ENCODE data around the gene TRMT1L.

Gene TRMT1L

GRCh38 chr1:185162491-185162890 lies 5.7 kb upstream of the TRMT1L start:
- POLR2A ChIA-PET = no interaction called here
- CTCF ChIA-PET = no interaction called here
- no peak for DNase-seq
- no peaks in the 10 kb centered on the region for H3K9me3 ChIP-seq (ENCODE audit: control extremely low read depth in 1 of 5, control insufficient read depth in 4 of 5, insufficient read depth in 2 of 5, low read depth in 1 of 5, low read length in 4 of 5)
- no CpG with 5 or more reads among the region's 4 CpGs for WGBS (ENCODE audit: insufficient coverage)
- H3K4me1 ChIP-seq (ENCODE audit: control extremely low read depth in 1 of 4, control insufficient read depth in 4 of 4, insufficient read depth in 4 of 4, low read length in 3 of 4) = peaks cover 16 to 21% (median 20%) of the 10 kb centered on the region in 4 experiments
- H3K4me3 ChIP-seq (ENCODE audit: control insufficient read depth in 1 of 7, extremely low read depth in 1 of 7, insufficient read depth in 4 of 7, low read depth in 2 of 7, low read length in 6 of 7) = no peak overlapping the region
- no peaks in the 10 kb centered on the region for H3K27me3 ChIP-seq (replicated peaks in 2 of 5; ENCODE audit: control insufficient read depth in 4 of 5, insufficient read depth in 5 of 5, low read length in 4 of 5)
- peaks cover 0 to 10% (median 3%) of the 10 kb centered on the region in 4 experiments for H3K36me3 ChIP-seq (ENCODE audit: control insufficient read depth in 4 of 4, insufficient read depth in 4 of 4, low read length in 3 of 4)
- H3K27ac ChIP-seq (ENCODE audit: insufficient read depth in 1 of 2, low read depth in 1 of 2, low read length in 2 of 2, poor library complexity in 1 of 2, severe bottlenecking in 2 of 2) = no peak overlapping the region

- WGBS (ENCODE audit: insufficient coverage) = no CpG with 5 or more reads among the region's 3 CpGs
- no peak overlapping the region for H3K27ac ChIP-seq (ENCODE audit: insufficient read depth in 1 of 2, low read depth in 1 of 2, low read length in 2 of 2, poor library complexity in 1 of 2, severe bottlenecking in 2 of 2)
- ChIA-PET CTCF (interaction anchor here (1.3 to 1.9 kb wide), 2 partner anchors 10 to 177 kb away, joined by 3 to 8 read pairs; no protein-coding TSS in a partner anchor), POLR2A (no interaction called here)
- H3K4me1 ChIP-seq (ENCODE audit: control extremely low read depth in 1 of 4, control insufficient read depth in 4 of 4, insufficient read depth in 4 of 4, low read length in 3 of 4) = peaks cover 10 to 25% (median 17%) of the 10 kb centered on the region in 4 experiments
- H3K27me3 ChIP-seq (replicated peaks in 2 of 5; ENCODE audit: control insufficient read depth in 4 of 5, insufficient read depth in 5 of 5, low read length in 4 of 5) = no peaks in the 10 kb centered on the region
- no peak for DNase-seq
- H3K4me3 ChIP-seq (ENCODE audit: control insufficient read depth in 1 of 7, extremely low read depth in 1 of 7, insufficient read depth in 4 of 7, low read depth in 2 of 7, low read length in 6 of 7) = no peak overlapping the region
- H3K36me3 ChIP-seq (ENCODE audit: control insufficient read depth in 4 of 4, insufficient read depth in 4 of 4, low read length in 3 of 4) = peaks cover 0 to 10% (median 3%) of the 10 kb centered on the region in 4 experiments
- no peaks in the 10 kb centered on the region for H3K9me3 ChIP-seq (ENCODE audit: control extremely low read depth in 1 of 5, control insufficient read depth in 4 of 5, insufficient read depth in 2 of 5, low read depth in 1 of 5, low read length in 4 of 5)
These were observed 3.2 kb upstream of the TRMT1L start for GRCh38 chr1:185159966-185160365.

GRCh38 chr1:185158800-185159199 lies 2.0 kb upstream of the TRMT1L start:
- DNase-seq = no peak
- H3K9me3 ChIP-seq (ENCODE audit: control extremely low read depth in 1 of 5, control insufficient read depth in 4 of 5, insufficient read depth in 2 of 5, low read depth in 1 of 5, low read length in 4 of 5) = no peaks in the 10 kb centered on the region
- H3K36me3 ChIP-seq (ENCODE audit: control insufficient read depth in 4 of 4, insufficient read depth in 4 of 4, low read length in 3 of 4) = peaks cover 0 to 8% (median 1%) of the 10 kb centered on the region in 4 experiments
- CTCF ChIA-PET = interaction anchor here (0.6 to 5.6 kb wide), 6 partner anchors 11 to 1137 kb away, joined by 3 to 59 read pairs (median 4); no protein-coding TSS in a partner anchor
- H3K4me3 ChIP-seq (ENCODE audit: control insufficient read depth in 1 of 7, extremely low read depth in 1 of 7, insufficient read depth in 4 of 7, low read depth in 2 of 7, low read length in 6 of 7) = no peak overlapping the region
- no peaks in the 10 kb centered on the region for H3K27me3 ChIP-seq (replicated peaks in 2 of 5; ENCODE audit: control insufficient read depth in 4 of 5, insufficient read depth in 5 of 5, low read length in 4 of 5)
- H3K27ac ChIP-seq (ENCODE audit: insufficient read depth in 1 of 2, low read depth in 1 of 2, low read length in 2 of 2, poor library complexity in 1 of 2, severe bottlenecking in 2 of 2) = no peak overlapping the region
- 100% methylated on average over 1 of the region's 2 CpGs for WGBS (ENCODE audit: insufficient coverage)
- POLR2A ChIA-PET = no interaction called here
- peaks cover 15 to 28% (median 25%) of the 10 kb centered on the region in 4 experiments for H3K4me1 ChIP-seq (ENCODE audit: control extremely low read depth in 1 of 4, control insufficient read depth in 4 of 4, insufficient read depth in 4 of 4, low read length in 3 of 4)

GRCh38 chr1:185157599-185158412 lies 1.1 kb upstream of the TRMT1L start:
- Histone ChIP-seq H3K36me3 (ENCODE audit: control insufficient read depth in 4 of 4, insufficient read depth in 4 of 4, low read length in 3 of 4) (peaks cover 0 to 8% (median 1%) of the 10 kb centered on the region in 4 experiments), H3K27me3 (replicated peaks in 2 of 5; ENCODE audit: control insufficient read depth in 4 of 5, insufficient read depth in 5 of 5, low read length in 4 of 5) (no peaks in the 10 kb centered on the region), H3K9me3 (ENCODE audit: control extremely low read depth in 1 of 5, control insufficient read depth in 4 of 5, insufficient read depth in 2 of 5, low read depth in 1 of 5, low read length in 4 of 5) (no peaks in the 10 kb centered on the region), H3K27ac (ENCODE audit: insufficient read depth in 1 of 2, low read depth in 1 of 2, low read length in 2 of 2, poor library complexity in 1 of 2, severe bottlenecking in 2 of 2) (peak overlapping the region; percentile 97 to 99), H3K4me3 (ENCODE audit: control insufficient read depth in 1 of 7, extremely low read depth in 1 of 7, insufficient read depth in 4 of 7, low read depth in 2 of 7, low read length in 6 of 7) (peak overlapping the region; percentile 90 to 100 (median 97)), H3K4me1 (ENCODE audit: control extremely low read depth in 1 of 4, control insufficient read depth in 4 of 4, insufficient read depth in 4 of 4, low read length in 3 of 4) (peaks cover 20 to 38% (median 30%) of the 10 kb centered on the region in 4 experiments)
- DNase-seq = peak in 2 of 3 donors; percentile 16 to 41
- ChIA-PET POLR2A (interaction anchor here (1.1 kb wide), 1 partner anchor 13 kb away, joined by 3 read pairs; no protein-coding TSS in a partner anchor), CTCF (interaction anchor here (0.9 to 5.6 kb wide), 5 partner anchors 9 to 523 kb away, joined by 3 to 59 read pairs (median 3); no protein-coding TSS in a partner anchor)
- 0% methylated on average over 11 of the region's 20 CpGs for WGBS (ENCODE audit: insufficient coverage)

- peak; percentile 43 to 71 (median 61) for DNase-seq
- peaks cover 0 to 3% (median under 1%) of the 10 kb centered on the region in 4 experiments for H3K36me3 ChIP-seq (ENCODE audit: control insufficient read depth in 4 of 4, insufficient read depth in 4 of 4, low read length in 3 of 4)
- H3K4me3 ChIP-seq (ENCODE audit: control insufficient read depth in 1 of 7, extremely low read depth in 1 of 7, insufficient read depth in 4 of 7, low read depth in 2 of 7, low read length in 6 of 7) = peak overlapping the region; percentile 90 to 100 (median 97)
- H3K27me3 ChIP-seq (replicated peaks in 2 of 5; ENCODE audit: control insufficient read depth in 4 of 5, insufficient read depth in 5 of 5, low read length in 4 of 5) = no peaks in the 10 kb centered on the region
- H3K9me3 ChIP-seq (ENCODE audit: control extremely low read depth in 1 of 5, control insufficient read depth in 4 of 5, insufficient read depth in 2 of 5, low read depth in 1 of 5, low read length in 4 of 5) = no peaks in the 10 kb centered on the region
- H3K4me1 ChIP-seq (ENCODE audit: control extremely low read depth in 1 of 4, control insufficient read depth in 4 of 4, insufficient read depth in 4 of 4, low read length in 3 of 4) = peaks cover 25 to 44% (median 34%) of the 10 kb centered on the region in 4 experiments
- POLR2A ChIA-PET = no interaction called here
- WGBS (ENCODE audit: insufficient coverage) = 0% methylated on average over 17 of the region's 30 CpGs
- peak overlapping the region; percentile 97 to 99 for H3K27ac ChIP-seq (ENCODE audit: insufficient read depth in 1 of 2, low read depth in 1 of 2, low read length in 2 of 2, poor library complexity in 1 of 2, severe bottlenecking in 2 of 2)
- CTCF ChIA-PET = interaction anchor here (1.2 to 5.6 kb wide), 3 partner anchors 11 to 70 kb away, joined by 4 to 59 read pairs (median 5); no protein-coding TSS in a partner anchor
These were observed 382 bp downstream of the TRMT1L start for GRCh38 chr1:185156288-185156853.

GRCh38 chr1:185155600-185156287 lies 1.0 kb downstream of the TRMT1L start:
- CTCF ChIA-PET = interaction anchor here (1.2 to 5.6 kb wide), 3 partner anchors 11 to 70 kb away, joined by 4 to 59 read pairs (median 5); no protein-coding TSS in a partner anchor
- WGBS (ENCODE audit: insufficient coverage) = 0% methylated on average over 5 of the region's 11 CpGs

More at GRCh38 chr1:185155600-185156287, 1.0 kb downstream of the TRMT1L start:
- Histone ChIP-seq H3K36me3 (ENCODE audit: control insufficient read depth in 4 of 4, insufficient read depth in 4 of 4, low read length in 3 of 4) (peaks cover 0 to 4% (median under 1%) of the 10 kb centered on the region in 4 experiments), H3K27me3 (replicated peaks in 2 of 5; ENCODE audit: control insufficient read depth in 4 of 5, insufficient read depth in 5 of 5, low read length in 4 of 5) (no peaks in the 10 kb centered on the region), H3K9me3 (ENCODE audit: control extremely low read depth in 1 of 5, control insufficient read depth in 4 of 5, insufficient read depth in 2 of 5, low read depth in 1 of 5, low read length in 4 of 5) (no peaks in the 10 kb centered on the region), H3K27ac (ENCODE audit: insufficient read depth in 1 of 2, low read depth in 1 of 2, low read length in 2 of 2, poor library complexity in 1 of 2, severe bottlenecking in 2 of 2) (peak overlapping the region; percentile 97 to 99), H3K4me3 (ENCODE audit: control insufficient read depth in 1 of 7, extremely low read depth in 1 of 7, insufficient read depth in 4 of 7, low read depth in 2 of 7, low read length in 6 of 7) (peak overlapping the region; percentile 90 to 100 (median 97)), H3K4me1 (ENCODE audit: control extremely low read depth in 1 of 4, control insufficient read depth in 4 of 4, insufficient read depth in 4 of 4, low read length in 3 of 4) (peaks cover 25 to 44% (median 34%) of the 10 kb centered on the region in 4 experiments)
- DNase-seq = peak in 2 of 3 donors; percentile 75 to 84
- POLR2A ChIA-PET = no interaction called here
